Measurements from ENCODE around the gene MPL.
A peak's percentile ranks its signal among the peaks of the same experiment; 100 is the strongest.

The MPL gene

GRCh38 chr1:43337588-43337987 is at the start of gene MPL:
Gene MPL, plus strand, starts transcription at chr1:43337818. Its CDS starts 31 bp downstream, at chr1:43337849.
- no peak for DNase-seq (ENCODE audit: low read depth, low spot score)

GRCh38 chr1:43288058-43288784 is 49.4 kb upstream of the MPL start:
- no peak for DNase-seq (ENCODE audit: low read depth, low spot score)

GRCh38 chr1:43288785-43289706 is 48.6 kb upstream of the MPL start:
- no peak for DNase-seq (ENCODE audit: low read depth, low spot score)

- no peak for DNase-seq (ENCODE audit: low read depth, low spot score)
Measured at GRCh38 chr1:43292216-43292615, 45.4 kb upstream of the MPL start.

GRCh38 chr1:43292679-43293078 is 44.9 kb upstream of the MPL start:
- DNase-seq (ENCODE audit: low read depth, low spot score) = no peak

GRCh38 chr1:43293176-43293575 is 44.4 kb upstream of the MPL start:
- no peak for DNase-seq (ENCODE audit: low read depth, low spot score)

- DNase-seq (ENCODE audit: low read depth, low spot score) = peak; percentile 65
Measured at GRCh38 chr1:43293896-43294760, 43.5 kb upstream of the MPL start.

- no peak for DNase-seq (ENCODE audit: low read depth, low spot score)
Measured at GRCh38 chr1:43294761-43295160, 42.9 kb upstream of the MPL start.

- DNase-seq (ENCODE audit: low read depth, low spot score) = peak; percentile 55
Measured at GRCh38 chr1:43296207-43296606, 41.4 kb upstream of the MPL start.

- DNase-seq (ENCODE audit: low read depth, low spot score) = no peak
Measured at GRCh38 chr1:43298055-43298454, 39.6 kb upstream of the MPL start.

- no peak for DNase-seq (ENCODE audit: low read depth, low spot score)
Measured at GRCh38 chr1:43299101-43299500, 38.5 kb upstream of the MPL start.

GRCh38 chr1:43300378-43301094 is 37.1 kb upstream of the MPL start, which contains the start of gene TIE1:
Gene TIE1, plus strand, starts transcription at chr1:43300982. Its CDS starts 90 bp downstream, at chr1:43301072.
- DNase-seq (ENCODE audit: low read depth, low spot score) = no peak

GRCh38 chr1:43302201-43302600 is 35.4 kb upstream of the MPL start:
- no peak for DNase-seq (ENCODE audit: low read depth, low spot score)

- peak; percentile 33 for DNase-seq (ENCODE audit: low read depth, low spot score)
Measured at GRCh38 chr1:43302721-43303470, 34.7 kb upstream of the MPL start.

GRCh38 chr1:43303471-43304313 is 33.9 kb upstream of the MPL start:
- no peak for DNase-seq (ENCODE audit: low read depth, low spot score)

GRCh38 chr1:43304314-43304681 is 33.3 kb upstream of the MPL start:
- no peak for DNase-seq (ENCODE audit: low read depth, low spot score)

GRCh38 chr1:43304771-43305300 is 32.8 kb upstream of the MPL start:
- DNase-seq (ENCODE audit: low read depth, low spot score) = no peak

GRCh38 chr1:43305461-43305860 is 32.2 kb upstream of the MPL start:
- no peak for DNase-seq (ENCODE audit: low read depth, low spot score)
